Immature natural killer cell (primary cell): ENCODE results near the gene THOC7. TPM values are rescaled to one million over a fixed set of nuclear protein-coding genes. Genes with fewer than 3 reads are reported as not detected.
A peak's percentile ranks its signal among the peaks of the same experiment; 100 is the strongest.

Experiments used
- DNase-seq, 3 donors: peaks; one replicate each; pipeline ENCODE4 v3.0.0; 2022; ENCODE audit warnings: mixed read lengths in 1 of 3
- H3K27ac Mint-ChIP-seq, 6 donors: one replicate each; pipeline ENCODE4 v1.8.0; 2020; ENCODE audit warnings: mixed read lengths in 6 of 6, mild to moderate bottlenecking in 5 of 6, inconsistent platforms in 4 of 6, moderate library complexity in 3 of 6
- H3K27me3 Mint-ChIP-seq, 3 donors: one replicate each; pipeline ENCODE4 v1.8.0; 2020 to 2021; ENCODE audit warnings: low read depth in 3 of 3, mild to moderate bottlenecking in 3 of 3, mixed read lengths in 3 of 3, moderate library complexity in 3 of 3, inconsistent platforms in 1 of 3
- H3K36me3 Mint-ChIP-seq, 3 donors: one replicate each; pipeline ENCODE4 v1.8.0; 2020; ENCODE audit warnings: mixed read lengths in 3 of 3, inconsistent platforms in 2 of 3, mild to moderate bottlenecking in 2 of 3
- H3K4me1 Mint-ChIP-seq, 2 donors: one replicate each; pipeline ENCODE4 v1.8.0; 2020; ENCODE audit warnings: inconsistent platforms in 2 of 2, mild to moderate bottlenecking in 2 of 2, mixed read lengths in 2 of 2, moderate library complexity in 1 of 2
- H3K4me3 Mint-ChIP-seq, 5 donors: one replicate each; pipeline ENCODE4 v1.8.0; 2020; ENCODE audit warnings: mild to moderate bottlenecking in 5 of 5, mixed read lengths in 5 of 5, inconsistent platforms in 3 of 5, moderate library complexity in 3 of 5
- H3K9me3 Mint-ChIP-seq, 6 donors: one replicate each; pipeline ENCODE4 v1.8.0; 2020; ENCODE audit warnings: mild to moderate bottlenecking in 6 of 6, mixed read lengths in 6 of 6, inconsistent platforms in 4 of 6, moderate library complexity in 3 of 6
- polyA plus RNA-seq, 3 donors: library from polyadenylated mRNA; unstranded; fragments of 300-500 nt; fragmentation: Illumina TruSeq; gene quantifications; one replicate each; pipeline ENCODE4 v1.2.3, GENCODE V29; 2021

Gene THOC7
- 100 to 1,000 TPM in 1 of 3 donors, 10 to 100 TPM in 2; 92.0 to 133 (median 98.0) TPM for polyA plus RNA-seq

- peaks cover 37 to 72% of the 10 kb centered on the region in 2 donors for H3K4me1 Mint-ChIP-seq
- H3K27me3 Mint-ChIP-seq = peaks cover 5 to 18% (median 16%) of the 10 kb centered on the region in 3 donors
- H3K36me3 Mint-ChIP-seq = peaks cover 0 to 2% (median 0%) of the 10 kb centered on the region in 3 donors
- H3K27ac Mint-ChIP-seq = peak within 1 kb of the TSS; percentile 84 to 95 (median 93)
- peak within 1 kb of the TSS; percentile 91 to 95 (median 93) for H3K4me3 Mint-ChIP-seq
- H3K9me3 Mint-ChIP-seq = no peaks in the 10 kb centered on the region
- peak; percentile 77 to 79 (median 79) for DNase-seq
Measured at GRCh38 chr3:63863150-63864007, at the start of gene THOC7, which contains the start of gene ATXN7. THOC7 (minus strand) TSS chr3:63863805; CDS start chr3:63863790, 15 bp downstream. ATXN7 (plus strand) TSS chr3:63863867; CDS start chr3:63912599, 48,732 bp downstream.

- Mint-ChIP-seq H3K27ac (peak overlapping the region; percentile 85 to 98 (median 95)), H3K27me3 (peaks cover 6 to 29% (median 18%) of the 10 kb centered on the region in 3 donors), H3K4me3 (peak overlapping the region; percentile 87 to 92 (median 89)), H3K4me1 (peaks cover 37 to 63% of the 10 kb centered on the region in 2 donors), H3K9me3 (no peaks in the 10 kb centered on the region), H3K36me3 (peaks cover 8 to 19% (median 15%) of the 10 kb centered on the region in 3 donors)
- peak; percentile 59 to 71 (median 64) for DNase-seq
Measured at GRCh38 chr3:63912768-63913588, 49.4 kb upstream of the THOC7 start.

GRCh38 chr3:63911873-63912767, 48.5 kb upstream of the THOC7 start, which contains the start of gene SCAANT1:
SCAANT1 (minus strand) TSS chr3:63912383.
- Mint-ChIP-seq H3K4me1 (peaks cover 37 to 55% of the 10 kb centered on the region in 2 donors), H3K36me3 (peaks cover 4 to 11% (median 7%) of the 10 kb centered on the region in 3 donors), H3K9me3 (no peaks in the 10 kb centered on the region), H3K27ac (peak within 1 kb of the TSS; percentile 93 to 99 (median 98)), H3K4me3 (peak within 1 kb of the TSS; percentile 88 to 96 (median 92)), H3K27me3 (peaks cover 6 to 24% (median 18%) of the 10 kb centered on the region in 3 donors)
- DNase-seq = peak; percentile 87 to 89 (median 88)

GRCh38 chr3:63911509-63911872, 47.9 kb upstream of the THOC7 start:
- DNase-seq = no peak

GRCh38 chr3:63910891-63911290, 47.3 kb upstream of the THOC7 start:
- Mint-ChIP-seq H3K27me3 (peaks cover 4 to 24% (median 18%) of the 10 kb centered on the region in 3 donors), H3K27ac (peak overlapping the region; percentile 93 to 99 (median 98)), H3K36me3 (peaks cover 0 to 4% (median 0%) of the 10 kb centered on the region in 3 donors), H3K4me1 (peaks cover 37 to 48% of the 10 kb centered on the region in 2 donors), H3K9me3 (no peaks in the 10 kb centered on the region), H3K4me3 (peak overlapping the region; percentile 87 to 96 (median 92))
- DNase-seq = peak; percentile 53 to 65 (median 54)

More at GRCh38 chr3:63911509-63911872, 47.9 kb upstream of the THOC7 start:
- Mint-ChIP-seq H3K4me3 (peak overlapping the region; percentile 87 to 96 (median 92)), H3K27me3 (peaks cover 6 to 24% (median 18%) of the 10 kb centered on the region in 3 donors), H3K4me1 (peaks cover 37 to 53% of the 10 kb centered on the region in 2 donors), H3K36me3 (peaks cover 2 to 8% (median 4%) of the 10 kb centered on the region in 3 donors), H3K9me3 (no peaks in the 10 kb centered on the region), H3K27ac (peak overlapping the region; percentile 93 to 99 (median 98))

- Mint-ChIP-seq H3K27ac (peak overlapping the region; percentile 12 to 99 (median 95)), H3K27me3 (peaks cover 4 to 24% (median 18%) of the 10 kb centered on the region in 3 donors), H3K36me3 (peaks cover 0 to 4% (median 0%) of the 10 kb centered on the region in 3 donors), H3K9me3 (no peaks in the 10 kb centered on the region), H3K4me3 (peak overlapping the region in 1 of 5 donors; percentile 23), H3K4me1 (peaks cover 35 to 44% of the 10 kb centered on the region in 2 donors)
- DNase-seq = no peak
Measured at GRCh38 chr3:63910001-63910400, 46.4 kb upstream of the THOC7 start.

- no peak overlapping the region for H3K4me3 Mint-ChIP-seq
- peaks cover 30 to 39% of the 10 kb centered on the region in 2 donors for H3K4me1 Mint-ChIP-seq
- no peak for DNase-seq
- peaks cover 4 to 20% (median 18%) of the 10 kb centered on the region in 3 donors for H3K27me3 Mint-ChIP-seq
- no peaks in the 10 kb centered on the region for H3K9me3 Mint-ChIP-seq
- H3K27ac Mint-ChIP-seq = no peak overlapping the region
- H3K36me3 Mint-ChIP-seq = peaks cover 0 to 6% (median 0%) of the 10 kb centered on the region in 3 donors
Measured at GRCh38 chr3:63909431-63909830, 45.8 kb upstream of the THOC7 start.

GRCh38 chr3:63908776-63909175, 45.2 kb upstream of the THOC7 start:
- DNase-seq = no peak
- Mint-ChIP-seq H3K36me3 (peaks cover 0 to 5% (median 0%) of the 10 kb centered on the region in 3 donors), H3K4me1 (peaks cover 26 to 32% of the 10 kb centered on the region in 2 donors), H3K27ac (peak overlapping the region in 3 of 6 donors; percentile 2 to 28 (median 25)), H3K9me3 (no peaks in the 10 kb centered on the region), H3K4me3 (no peak overlapping the region), H3K27me3 (peaks cover 4 to 19% (median 18%) of the 10 kb centered on the region in 3 donors)

GRCh38 chr3:63908081-63908736, 44.6 kb upstream of the THOC7 start:
- H3K27me3 Mint-ChIP-seq = peaks cover 4 to 13% (median 13%) of the 10 kb centered on the region in 3 donors
- H3K4me1 Mint-ChIP-seq = peaks cover 20 to 27% of the 10 kb centered on the region in 2 donors
- peak overlapping the region in 4 of 6 donors; percentile 24 to 64 (median 26) for H3K27ac Mint-ChIP-seq
- no peak overlapping the region for H3K4me3 Mint-ChIP-seq
- H3K36me3 Mint-ChIP-seq = peaks cover 0 to 5% (median 0%) of the 10 kb centered on the region in 3 donors
- DNase-seq = no peak
- no peaks in the 10 kb centered on the region for H3K9me3 Mint-ChIP-seq

GRCh38 chr3:63905731-63906620, 42.4 kb upstream of the THOC7 start:
- no peak overlapping the region for H3K4me3 Mint-ChIP-seq
- H3K4me1 Mint-ChIP-seq = peaks cover 11 to 13% of the 10 kb centered on the region in 2 donors
- peaks cover 0 to 7% (median 5%) of the 10 kb centered on the region in 3 donors for H3K36me3 Mint-ChIP-seq
- no peaks in the 10 kb centered on the region for H3K9me3 Mint-ChIP-seq
- H3K27ac Mint-ChIP-seq = peak overlapping the region in 2 of 6 donors; percentile 18 to 30
- H3K27me3 Mint-ChIP-seq = peaks cover 0 to 3% (median 3%) of the 10 kb centered on the region in 3 donors
- no peak for DNase-seq

- peaks cover 0 to 1% (median 0%) of the 10 kb centered on the region in 3 donors for H3K27me3 Mint-ChIP-seq
- H3K27ac Mint-ChIP-seq = peak overlapping the region in 2 of 6 donors; percentile 3 to 15
- no peak overlapping the region for H3K4me3 Mint-ChIP-seq
- DNase-seq = no peak
- peaks cover 9 to 20% of the 10 kb centered on the region in 2 donors for H3K4me1 Mint-ChIP-seq
- no peaks in the 10 kb centered on the region for H3K9me3 Mint-ChIP-seq
- peaks cover 10 to 14% (median 11%) of the 10 kb centered on the region in 3 donors for H3K36me3 Mint-ChIP-seq
Measured at GRCh38 chr3:63900459-63900858, 36.9 kb upstream of the THOC7 start.
